ENCODE measurements around the gene DOK3.

The DOK3 gene

GRCh38 chr5:177509381-177509951 is at the start of gene DOK3:
Gene DOK3, minus strand, starts transcription at chr5:177509826. Its CDS starts 286 bp downstream, at chr5:177509540.
- in situ Hi-C loops (cut with HindIII; ENCODE audit: low sequenced_read_pairs) = no loop called here

GRCh38 chr5:177557796-177558195 is 48.2 kb upstream of the DOK3 start:
- in situ Hi-C loops (cut with HindIII; ENCODE audit: low sequenced_read_pairs) = no loop called here

GRCh38 chr5:177557041-177557647 is 47.5 kb upstream of the DOK3 start:
- in situ Hi-C loops (cut with HindIII; ENCODE audit: low sequenced_read_pairs) = no loop called here

- in situ Hi-C loops (cut with HindIII; ENCODE audit: low sequenced_read_pairs) = no loop called here
Measured at GRCh38 chr5:177555665-177556064, 46.0 kb upstream of the DOK3 start.

- in situ Hi-C loops (cut with HindIII; ENCODE audit: low sequenced_read_pairs) = no loop called here
Measured at GRCh38 chr5:177555228-177555627, 45.6 kb upstream of the DOK3 start.

GRCh38 chr5:177554474-177555111 is 45.0 kb upstream of the DOK3 start, which contains the start of gene FAM193B:
Gene FAM193B, minus strand, starts transcription at chr5:177554563. Its CDS starts 105 bp downstream, at chr5:177554458.
- in situ Hi-C loops (cut with HindIII; ENCODE audit: low sequenced_read_pairs) = no loop called here

GRCh38 chr5:177553671-177554429 is 44.2 kb upstream of the DOK3 start:
- in situ Hi-C loops (cut with HindIII; ENCODE audit: low sequenced_read_pairs) = no loop called here

- in situ Hi-C loops (cut with HindIII; ENCODE audit: low sequenced_read_pairs) = no loop called here
Measured at GRCh38 chr5:177552839-177553455, 43.3 kb upstream of the DOK3 start.

GRCh38 chr5:177550122-177550521 is 40.5 kb upstream of the DOK3 start:
- in situ Hi-C loops (cut with HindIII; ENCODE audit: low sequenced_read_pairs) = no loop called here

- in situ Hi-C loops (cut with HindIII; ENCODE audit: low sequenced_read_pairs) = no loop called here
Measured at GRCh38 chr5:177548495-177548894, 38.9 kb upstream of the DOK3 start.

GRCh38 chr5:177547736-177548135 is 38.1 kb upstream of the DOK3 start:
- in situ Hi-C loops (cut with HindIII; ENCODE audit: low sequenced_read_pairs) = no loop called here

- in situ Hi-C loops (cut with HindIII; ENCODE audit: low sequenced_read_pairs) = no loop called here
Measured at GRCh38 chr5:177546258-177546741, 36.7 kb upstream of the DOK3 start.

- in situ Hi-C loops (cut with HindIII; ENCODE audit: low sequenced_read_pairs) = no loop called here
Measured at GRCh38 chr5:177545487-177546257, 36.0 kb upstream of the DOK3 start.

GRCh38 chr5:177542816-177543465 is 33.3 kb upstream of the DOK3 start:
- in situ Hi-C loops (cut with HindIII; ENCODE audit: low sequenced_read_pairs) = no loop called here

- in situ Hi-C loops (cut with HindIII; ENCODE audit: low sequenced_read_pairs) = no loop called here
Measured at GRCh38 chr5:177540438-177540837, 30.8 kb upstream of the DOK3 start.

- in situ Hi-C loops (cut with HindIII; ENCODE audit: low sequenced_read_pairs) = no loop called here
Measured at GRCh38 chr5:177539411-177539810, 29.8 kb upstream of the DOK3 start.

GRCh38 chr5:177538876-177539275 is 29.2 kb upstream of the DOK3 start:
- in situ Hi-C loops (cut with HindIII; ENCODE audit: low sequenced_read_pairs) = no loop called here

- in situ Hi-C loops (cut with HindIII; ENCODE audit: low sequenced_read_pairs) = no loop called here
Measured at GRCh38 chr5:177537389-177538361, 28.0 kb upstream of the DOK3 start.

GRCh38 chr5:177536386-177536785 is 26.8 kb upstream of the DOK3 start:
- in situ Hi-C loops (cut with HindIII; ENCODE audit: low sequenced_read_pairs) = no loop called here
